ENCODE measurements around the gene PELI1.
"Not testable (repeated sequence)": the region's sequence is repeated elsewhere in the genome, so short reads cannot be mapped to it uniquely, and the experiment has no call there.

Gene PELI1

GRCh38 chr2:64085936-64086335 lies 58.3 kb downstream of the PELI1 start:
- DNase-seq (ENCODE audit: low read depth), result no peak

DNA sequence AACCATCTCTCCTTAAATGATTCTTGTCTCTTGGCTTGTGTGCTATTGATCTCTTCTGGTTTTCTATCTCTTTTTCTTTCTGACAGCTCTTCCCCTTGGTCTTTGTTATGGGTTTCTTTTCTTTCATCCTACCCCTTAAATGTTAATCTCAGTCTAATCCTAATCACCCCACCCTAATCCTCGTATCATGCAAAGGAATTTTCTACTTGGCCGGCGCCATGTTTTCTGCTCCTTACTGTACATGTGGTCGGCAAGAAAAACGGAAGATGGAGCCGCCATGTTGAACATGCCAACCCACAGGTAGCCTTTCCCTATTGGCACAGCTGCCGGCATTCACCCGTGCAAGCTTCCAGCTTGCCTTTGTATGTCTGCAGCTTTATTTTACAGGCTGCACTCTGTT lies 63.2 kb downstream of the PELI1 start:
- DNase-seq (ENCODE audit: low read depth), result no peak

DNA sequence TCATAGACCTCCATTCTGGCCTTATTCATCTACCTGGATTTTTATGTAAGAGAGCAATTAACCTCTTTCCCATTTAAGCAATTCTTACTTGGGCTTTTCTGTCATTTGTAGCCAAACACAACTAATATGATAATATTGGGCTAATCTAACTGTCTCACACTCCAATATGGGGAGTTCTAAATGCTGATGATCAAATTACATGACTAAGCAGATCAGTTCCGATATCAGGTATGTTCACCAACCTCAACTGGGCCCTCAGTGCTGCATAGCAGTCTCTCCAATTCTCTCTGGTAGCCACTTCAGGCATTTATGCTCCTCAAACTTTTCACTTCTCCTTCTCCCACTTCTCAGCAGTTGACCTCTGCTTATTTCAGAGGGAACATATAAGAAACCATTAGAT lies 64.0 kb downstream of the PELI1 start:
- no peak for DNase-seq (ENCODE audit: low read depth)

- not testable (repeated sequence) for DNase-seq (ENCODE audit: low read depth)
Observed at GRCh38 chr2:64079688-64080087, 64.5 kb downstream of the PELI1 start.

DNA sequence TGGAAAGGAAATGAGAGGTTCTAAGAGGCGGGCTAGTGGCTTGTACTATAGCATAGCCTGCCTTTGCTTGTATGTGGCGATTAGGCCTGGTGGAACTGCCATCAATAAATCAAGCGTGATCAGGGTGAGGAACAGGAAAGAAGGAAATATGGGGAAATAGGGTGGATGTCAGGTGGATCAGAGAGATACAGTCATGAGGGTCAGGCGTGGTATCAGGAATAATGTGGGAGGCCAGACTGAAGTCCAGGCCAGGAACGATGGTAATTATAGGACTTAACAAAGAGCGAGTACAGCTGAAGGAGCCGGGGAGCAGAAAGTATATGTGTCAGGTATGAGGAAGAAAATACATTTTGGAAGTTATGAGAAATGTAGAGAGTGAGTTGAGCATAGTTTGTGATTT lies 67.4 kb downstream of the PELI1 start:
- DNase-seq (ENCODE audit: low read depth), result not testable (repeated sequence)

- not testable (repeated sequence) for DNase-seq (ENCODE audit: low read depth)
Observed at GRCh38 chr2:64074616-64075015, 69.6 kb downstream of the PELI1 start.

DNA sequence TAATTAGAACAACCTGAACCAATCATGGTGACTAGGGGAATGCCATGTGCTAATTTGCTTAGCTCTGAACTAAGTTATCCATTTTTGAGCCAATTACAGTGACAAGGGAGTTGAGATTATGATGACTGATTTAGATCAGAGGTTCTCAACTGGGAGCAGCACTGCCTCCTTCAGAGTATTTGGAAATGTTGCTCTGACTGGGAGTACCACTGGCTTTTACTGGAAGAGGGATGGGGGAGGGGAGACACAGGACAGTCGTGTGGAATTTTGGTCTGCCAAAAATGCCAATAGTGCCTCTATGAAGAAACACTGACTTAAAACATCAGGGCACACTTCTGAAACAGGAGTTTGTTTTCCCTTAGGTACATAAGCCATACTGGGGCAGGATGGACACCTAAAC lies 76.9 kb downstream of the PELI1 start:
- no peak for DNase-seq (ENCODE audit: low read depth)

DNA sequence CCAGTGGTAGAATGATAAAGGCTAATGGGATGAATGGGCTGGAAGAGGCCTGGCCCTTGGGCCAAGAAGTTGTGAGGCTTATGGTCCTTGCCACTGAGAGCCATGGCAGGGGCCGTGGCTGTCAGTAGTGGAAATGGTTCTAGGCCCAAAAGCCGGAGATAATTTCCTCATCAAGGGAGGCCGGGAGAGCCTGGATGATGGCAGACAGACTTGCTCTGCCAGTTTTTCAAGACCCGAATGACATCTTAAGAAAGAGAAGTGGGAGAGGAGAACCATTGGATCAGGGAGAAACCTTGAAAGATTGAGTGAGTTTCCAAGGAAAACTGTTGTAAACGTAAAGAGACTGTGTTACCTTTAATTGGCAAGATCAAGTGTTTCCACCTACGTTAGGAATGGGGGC lies 78.7 kb downstream of the PELI1 start:
- DNase-seq (ENCODE audit: low read depth), result no peak

- DNase-seq (ENCODE audit: low read depth), result no peak
Observed at GRCh38 chr2:64063924-64064331, 80.3 kb downstream of the PELI1 start.

GRCh38 chr2:64063454-64063853 lies 80.8 kb downstream of the PELI1 start:
- DNase-seq (ENCODE audit: low read depth), result no peak

DNA sequence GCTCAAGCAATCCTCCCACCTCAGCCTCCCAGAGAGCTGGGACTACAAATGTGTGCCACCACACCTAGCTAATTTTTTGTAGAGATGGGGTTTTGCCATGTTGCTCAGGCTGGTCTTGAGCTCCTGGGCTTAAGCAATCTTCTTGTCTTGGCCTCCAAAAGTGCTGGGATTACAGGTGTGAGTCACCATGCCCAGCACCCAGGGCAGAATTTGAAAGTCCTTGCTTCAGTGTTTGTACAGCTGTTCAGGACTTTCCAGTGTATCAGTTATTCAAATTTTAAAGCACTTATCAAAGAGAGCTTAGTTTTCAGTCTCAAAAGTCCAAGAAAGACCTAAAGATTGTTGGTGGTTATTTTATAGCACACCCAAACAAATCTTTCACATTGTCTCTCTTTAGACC lies 81.4 kb downstream of the PELI1 start:
- no peak for DNase-seq (ENCODE audit: low read depth)

- no peak for DNase-seq (ENCODE audit: low read depth)
Observed at GRCh38 chr2:64059270-64059669, 85.0 kb downstream of the PELI1 start.

DNA sequence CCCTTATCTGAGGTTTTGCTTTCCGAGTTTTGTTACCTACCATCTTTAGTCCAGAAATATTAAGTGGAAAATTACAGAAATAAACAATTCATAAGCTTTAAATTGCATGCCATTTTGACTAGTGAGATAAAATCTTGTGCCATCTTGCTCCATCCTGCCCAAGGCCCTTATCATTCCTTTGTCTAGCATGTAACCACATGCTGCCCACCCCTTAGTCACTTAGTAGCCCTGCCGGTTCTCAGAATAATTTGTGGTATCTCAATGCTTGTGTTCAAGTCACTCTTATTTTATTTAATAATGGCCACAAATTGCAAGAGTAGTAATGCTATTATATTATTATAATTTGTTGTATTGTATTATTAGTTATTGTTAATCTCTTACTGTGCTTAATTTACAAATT lies 88.2 kb downstream of the PELI1 start:
- DNase-seq (ENCODE audit: low read depth), result no peak

GRCh38 chr2:64054161-64054915 lies 89.9 kb downstream of the PELI1 start:
- DNase-seq (ENCODE audit: low read depth), result no peak

DNA sequence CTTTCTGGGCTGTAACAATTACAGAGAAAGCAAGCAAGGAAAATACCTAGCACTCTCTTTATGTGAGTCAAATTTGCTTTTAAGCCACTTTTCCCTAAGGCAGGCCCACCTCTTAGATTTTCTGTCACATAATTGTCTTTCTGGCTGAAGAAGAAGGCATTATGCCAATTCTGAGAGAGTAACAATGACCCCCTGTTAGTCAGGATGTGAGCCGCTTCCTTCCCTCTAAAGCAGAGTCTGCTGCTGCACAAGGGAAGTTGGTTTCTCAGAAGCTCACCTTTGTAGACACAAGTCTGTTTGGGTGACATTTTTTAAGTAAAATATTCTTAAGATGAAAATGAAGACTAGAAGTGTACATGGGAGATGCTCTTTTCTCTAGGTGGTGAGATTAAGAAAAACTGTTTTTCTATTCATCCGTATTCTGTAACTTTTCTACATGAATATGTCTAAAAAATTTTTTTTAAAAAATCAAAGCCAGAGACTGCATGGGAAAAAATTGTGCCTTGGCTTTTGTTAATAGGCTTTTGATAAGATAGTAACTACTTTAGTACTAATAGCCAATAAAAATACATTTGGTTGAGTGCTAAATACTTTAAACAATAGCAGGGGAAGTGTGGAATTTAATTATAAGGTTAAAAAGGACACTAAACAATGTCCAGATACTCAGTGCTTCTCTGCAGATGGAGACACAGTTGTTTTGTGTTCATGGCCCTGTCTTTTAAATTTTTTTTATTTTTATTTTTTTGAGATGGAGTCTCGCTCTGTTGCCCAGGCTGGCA lies 91.6 kb downstream of the PELI1 start:
- no peak for DNase-seq (ENCODE audit: low read depth)

- peak; percentile 39 for DNase-seq (ENCODE audit: low read depth)
Observed at GRCh38 chr2:64049633-64050220, 94.5 kb downstream of the PELI1 start.

DNA sequence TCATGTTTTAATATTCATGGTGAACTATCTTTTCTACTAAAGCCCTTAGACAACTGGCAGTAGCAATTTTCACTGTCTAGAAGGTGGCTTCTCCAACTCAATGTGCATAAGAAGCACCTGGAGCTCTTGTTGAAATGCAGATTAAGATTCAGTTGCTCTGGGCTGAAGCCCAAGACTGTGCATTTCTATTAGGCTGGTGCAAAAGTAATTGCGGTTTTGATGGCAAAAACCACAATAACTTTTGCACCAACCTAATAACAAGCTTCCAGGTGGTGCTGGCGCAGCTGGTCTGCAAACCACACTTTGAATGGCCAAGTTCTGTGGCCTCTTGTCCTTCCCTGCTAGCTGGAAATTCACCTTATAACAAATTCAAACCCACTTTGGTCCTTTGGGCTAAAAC lies 98.3 kb downstream of the PELI1 start:
- no peak for DNase-seq (ENCODE audit: low read depth)

Data from activated T-helper 9 cell treated with anti-CD3 and anti-CD28 coated beads, Interleukin-2, amount 50 U/mL, for 16 hours (primary cell).